KMS-11 (cell line): ENCODE results near the gene MT1E.
"Not testable (repeated sequence)": the region's sequence is repeated elsewhere in the genome, so short reads cannot be mapped to it uniquely, and the experiment has no call there.

Experiments
- H2AFZ ChIP-seq: fragments of 200-600 bp; sonication (generic); 2 replicates; pipeline ENCODE4 v1.6.1; 2016; ENCODE audit warnings: antibody characterized with exemption, mixed run types, low read depth
- H3K27ac ChIP-seq: fragments of 200-600 bp; sonication (generic); 2 replicates; pipeline ENCODE4 v1.6.1; 2016; ENCODE audit warnings: mild to moderate bottlenecking, mixed run types
- H3K27me3 ChIP-seq: fragments of 200-600 bp; sonication (generic); 2 replicates; pipeline ENCODE4 v1.6.1; 2017; ENCODE audit warnings: mild to moderate bottlenecking, low read depth, mixed run types, moderate library complexity; ENCODE audit not compliant: insufficient read depth
- H3K36me3 ChIP-seq: fragments of 200-600 bp; sonication (generic); 2 replicates; pipeline ENCODE4 v1.6.1; 2017; ENCODE audit warnings: mild to moderate bottlenecking, mixed run types; ENCODE audit not compliant: insufficient read depth
- H3K4me1 ChIP-seq: fragments of 200-600 bp; sonication (generic); 2 replicates; pipeline ENCODE4 v1.6.1; 2016; ENCODE audit warnings: mild to moderate bottlenecking, low read depth, mixed run types; ENCODE audit not compliant: poor library complexity, severe bottlenecking
- H3K4me2 ChIP-seq: fragments of 200-600 bp; sonication (generic); 2 replicates; pipeline ENCODE4 v1.7.0; 2016; ENCODE audit warnings: mild to moderate bottlenecking, mixed run types
- H3K4me3 ChIP-seq: fragments of 200-600 bp; sonication (generic); IDR thresholded peaks from 2 replicates; pipeline ENCODE4 v1.6.1; 2017; ENCODE audit warnings: low read depth, low read length, mixed read lengths; ENCODE audit not compliant: insufficient read depth
- H3K79me2 ChIP-seq: fragments of 200-600 bp; sonication (generic); 2 replicates; pipeline ENCODE4 v1.6.1; 2016; ENCODE audit warnings: low read depth, mixed run types; ENCODE audit not compliant: insufficient read depth
- H3K9ac ChIP-seq: fragments of 200-600 bp; sonication (generic); 2 replicates; pipeline ENCODE4 v1.6.1; 2016; ENCODE audit warnings: mild to moderate bottlenecking, mixed run types
- H4K20me1 ChIP-seq: fragments of 200-600 bp; sonication (generic); 2 replicates; pipeline ENCODE4 v1.6.1; 2016; ENCODE audit warnings: mild to moderate bottlenecking, mixed run types; ENCODE audit not compliant: insufficient read depth
- TF ChIP-seq, protein P1 (sequence below): fragments of 200-600 bp; sonication (generic); conservative IDR thresholded peaks from 2 replicates; pipeline ENCODE4 v1.6.1; 2017; ENCODE audit warnings: low read depth, mild to moderate bottlenecking, antibody characterized with exemption, low read length, moderate library complexity, mixed read lengths

MT1E gene

GRCh38 chr16:56620339-56620897 is 5.2 kb upstream of the MT1E start:
- no peak overlapping the region for H2AFZ ChIP-seq
- no peaks in the 10 kb centered on the region for H3K27me3 ChIP-seq

DNA sequence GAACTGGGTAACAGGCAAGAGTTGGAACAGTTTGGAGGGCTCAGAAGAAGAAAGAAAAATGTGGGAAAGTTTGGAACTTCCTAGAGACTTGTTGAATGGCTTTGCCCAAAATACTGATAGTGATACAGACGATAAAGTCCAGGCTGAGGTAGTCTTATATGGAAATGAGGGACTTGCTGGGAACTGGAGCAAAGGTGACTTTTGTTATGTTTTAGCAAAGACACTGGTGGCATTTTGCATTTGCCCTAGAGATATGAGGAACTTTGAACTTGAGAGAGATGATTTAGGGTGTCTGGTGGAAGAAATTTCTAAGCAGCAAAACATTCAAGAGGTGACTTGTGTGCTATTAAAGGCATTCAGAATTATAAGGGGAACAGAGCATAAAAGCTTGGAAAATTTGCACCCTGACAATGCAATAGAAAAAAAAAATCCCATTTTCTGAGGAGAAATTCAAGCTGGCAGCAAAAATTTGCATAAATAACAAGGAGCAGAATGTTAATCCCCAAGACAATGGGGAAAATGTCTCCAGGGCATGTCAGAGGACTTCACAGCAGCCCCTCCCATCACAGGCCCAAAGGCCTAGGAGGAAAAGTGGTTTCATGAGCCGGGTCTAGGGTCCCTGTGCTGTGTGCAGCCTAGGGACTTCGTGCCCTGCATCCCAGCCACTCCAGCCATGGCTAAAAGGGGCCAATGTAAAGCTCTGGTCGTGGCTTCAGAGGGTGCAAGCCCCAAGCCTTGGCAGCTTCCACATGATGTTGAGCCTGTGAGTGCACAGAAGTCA is 3.7 kb upstream of the MT1E start:
- H3K4me2 ChIP-seq, H3K36me3 ChIP-seq, H3K27ac ChIP-seq, H2AFZ ChIP-seq, H3K4me1 ChIP-seq, H3K9ac ChIP-seq, H3K79me2 ChIP-seq, H3K4me3 ChIP-seq, H4K20me1 ChIP-seq, H3K27me3 ChIP-seq: not testable (repeated sequence)

More at GRCh38 chr16:56620339-56620897, 5.2 kb upstream of the MT1E start:
- TF ChIP-seq, protein P1, sequence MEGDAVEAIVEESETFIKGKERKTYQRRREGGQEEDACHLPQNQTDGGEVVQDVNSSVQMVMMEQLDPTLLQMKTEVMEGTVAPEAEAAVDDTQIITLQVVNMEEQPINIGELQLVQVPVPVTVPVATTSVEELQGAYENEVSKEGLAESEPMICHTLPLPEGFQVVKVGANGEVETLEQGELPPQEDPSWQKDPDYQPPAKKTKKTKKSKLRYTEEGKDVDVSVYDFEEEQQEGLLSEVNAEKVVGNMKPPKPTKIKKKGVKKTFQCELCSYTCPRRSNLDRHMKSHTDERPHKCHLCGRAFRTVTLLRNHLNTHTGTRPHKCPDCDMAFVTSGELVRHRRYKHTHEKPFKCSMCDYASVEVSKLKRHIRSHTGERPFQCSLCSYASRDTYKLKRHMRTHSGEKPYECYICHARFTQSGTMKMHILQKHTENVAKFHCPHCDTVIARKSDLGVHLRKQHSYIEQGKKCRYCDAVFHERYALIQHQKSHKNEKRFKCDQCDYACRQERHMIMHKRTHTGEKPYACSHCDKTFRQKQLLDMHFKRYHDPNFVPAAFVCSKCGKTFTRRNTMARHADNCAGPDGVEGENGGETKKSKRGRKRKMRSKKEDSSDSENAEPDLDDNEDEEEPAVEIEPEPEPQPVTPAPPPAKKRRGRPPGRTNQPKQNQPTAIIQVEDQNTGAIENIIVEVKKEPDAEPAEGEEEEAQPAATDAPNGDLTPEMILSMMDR = no peak
- Histone ChIP-seq H3K79me2 (no peaks in the 10 kb centered on the region), H3K4me1 (no peaks in the 10 kb centered on the region), H3K4me2 (no peak overlapping the region), H3K4me3 (no peak overlapping the region), H3K9ac (no peak overlapping the region), H3K36me3 (no peaks in the 10 kb centered on the region), H3K27ac (no peak overlapping the region), H4K20me1 (no peaks in the 10 kb centered on the region)

DNA sequence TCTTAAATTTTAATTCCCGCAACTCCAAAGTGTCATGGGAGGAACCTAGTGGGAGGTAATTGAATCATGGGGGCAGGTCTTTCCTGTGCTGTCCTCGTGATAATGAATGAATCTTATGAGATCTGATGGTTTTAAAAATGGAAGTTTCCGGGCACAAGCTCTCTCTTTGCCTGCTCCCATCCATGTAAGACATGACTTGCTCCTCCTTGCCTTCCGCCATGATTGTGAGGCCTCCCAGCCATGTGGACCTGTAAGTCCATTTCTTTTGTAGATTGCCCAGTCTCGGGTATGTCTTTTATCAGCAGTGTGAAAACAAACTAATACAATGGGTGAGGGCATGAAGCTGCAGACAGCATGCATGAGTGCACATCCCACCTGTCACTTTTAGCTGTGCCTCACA is 2.4 kb upstream of the MT1E start:
- not testable (repeated sequence) for H3K27me3 ChIP-seq, H3K36me3 ChIP-seq, H3K4me2 ChIP-seq, H4K20me1 ChIP-seq, H2AFZ ChIP-seq, H3K4me1 ChIP-seq, H3K9ac ChIP-seq, H3K4me3 ChIP-seq, H3K79me2 ChIP-seq, H3K27ac ChIP-seq

GRCh38 chr16:56623637-56624036 is 1.9 kb upstream of the MT1E start:
- Histone ChIP-seq H3K4me1 (no peaks in the 10 kb centered on the region), H3K27me3 (no peaks in the 10 kb centered on the region)

DNA sequence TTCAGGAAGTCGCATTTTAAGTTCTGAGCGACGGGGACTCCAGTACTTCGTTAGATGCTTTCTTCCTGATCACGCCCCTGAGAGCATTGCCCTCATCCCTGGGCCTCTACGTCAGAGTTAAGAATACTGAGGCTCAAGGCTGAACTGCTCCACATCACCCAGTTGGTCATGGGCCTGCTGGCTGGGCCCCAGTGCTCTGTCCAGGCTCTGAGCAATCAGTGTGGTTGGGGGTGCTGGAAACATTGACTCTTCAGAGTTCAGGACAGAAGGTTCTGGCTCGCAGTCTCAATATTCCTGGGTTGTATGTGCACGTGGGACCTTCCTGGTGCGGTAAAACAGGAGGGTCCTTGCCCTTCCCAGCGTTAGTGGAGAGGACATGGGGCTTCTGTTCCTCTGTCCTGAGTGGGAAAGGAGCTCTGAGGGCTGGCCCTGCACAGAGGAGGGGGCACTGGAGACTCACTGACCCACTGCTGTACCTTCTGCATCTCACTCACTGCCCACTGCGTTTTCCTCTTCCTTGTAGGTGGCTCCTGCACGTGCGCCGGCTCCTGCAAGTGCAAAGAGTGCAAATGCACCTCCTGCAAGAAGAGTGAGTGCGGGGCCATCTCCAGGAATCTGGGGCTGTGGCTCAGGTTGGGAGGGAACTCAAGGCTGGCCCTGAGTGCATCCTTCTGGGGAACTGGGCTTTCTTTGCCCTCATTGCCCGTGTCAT is 518 bp downstream of the MT1E start:
- H3K79me2 ChIP-seq = no peaks in the 10 kb centered on the region
- no peaks in the 10 kb centered on the region for H3K4me1 ChIP-seq
- no peaks in the 10 kb centered on the region for H4K20me1 ChIP-seq
- no peak overlapping the region for H3K4me2 ChIP-seq
- H3K27me3 ChIP-seq = no peaks in the 10 kb centered on the region
- no peak overlapping the region for H2AFZ ChIP-seq
- no peak overlapping the region for H3K4me3 ChIP-seq
- TF ChIP-seq, protein P1 = no peak
- no peak overlapping the region for H3K27ac ChIP-seq
- H3K9ac ChIP-seq = no peak overlapping the region
- H3K36me3 ChIP-seq = no peaks in the 10 kb centered on the region

More at GRCh38 chr16:56623637-56624036, 1.9 kb upstream of the MT1E start:
- Histone ChIP-seq H4K20me1 (no peaks in the 10 kb centered on the region), H3K4me2 (no peak overlapping the region), H3K36me3 (no peaks in the 10 kb centered on the region), H2AFZ (no peak overlapping the region), H3K4me3 (no peak overlapping the region), H3K79me2 (no peaks in the 10 kb centered on the region), H3K9ac (no peak overlapping the region), H3K27ac (no peak overlapping the region)
- TF ChIP-seq, protein P1 = no peak
